ENCODE measurements around the gene SATB1.

GRCh38 chr3:18402239-18402799 is 22.8 kb downstream of the SATB1 start:
- TF ChIP-seq CTCF (IDR thresholded peaks at IDR 0.05) (no peak), POLR2A (IDR thresholded peaks at IDR 0.05; ENCODE audit: low read length) (no peak), CHD2 (IDR thresholded peaks at IDR 0.05; ENCODE audit: low read length, partially characterized antibody) (no peak), CHD4 (IDR thresholded peaks at IDR 0.05; ENCODE audit: borderline replicate concordance) (no peak), MYC (IDR thresholded peaks at IDR 0.05; ENCODE audit: borderline replicate concordance, low read length) (no peak), ATOH8 (CRISPR knock-in tag; IDR thresholded peaks at IDR 0.05; ENCODE audit: low read depth) (no peak), TFCP2L1 (CRISPR knock-in tag; IDR thresholded peaks at IDR 0.05) (no peak), POLR2AphosphoS2 (conservative IDR thresholded peaks at IDR 0.05; ENCODE audit: low read length) (no peak), ZNF302 (CRISPR knock-in tag; IDR thresholded peaks at IDR 0.05) (no peak), FOSL2 (IDR thresholded peaks at IDR 0.05) (no peak), FOSL2 (CRISPR knock-in tag; IDR thresholded peaks at IDR 0.05) (no peak)
